Hepatocyte (in vitro differentiated cells): ENCODE data around the gene CDH26. TPM values are rescaled to one million over a fixed set of nuclear protein-coding genes. Genes with fewer than 3 reads are reported as not detected.

ENCODE experiments used
- DNase-seq: peaks from one replicate; pipeline ENCODE4 v3.0.0-alpha.2; 2016; ENCODE audit warnings: low spot score
- H2AFZ ChIP-seq: fragments of 200-600 bp; sonication (generic); 2 replicates; pipeline ENCODE4 v1.6.0; 2016; ENCODE audit warnings: antibody characterized with exemption, mild to moderate bottlenecking
- H3K27ac ChIP-seq: fragments of 200-600 bp; sonication (generic); 2 replicates; pipeline ENCODE4 v1.5.1; 2016; ENCODE audit warnings: mild to moderate bottlenecking
- H3K27me3 ChIP-seq: fragments of 200-600 bp; sonication (generic); 2 replicates; pipeline ENCODE4 v1.6.1; 2016
- H3K36me3 ChIP-seq: fragments of 200-600 bp; sonication (generic); replicated peaks from 2 replicates; pipeline ENCODE4 v1.5.1; 2016; ENCODE audit warnings: low read depth; ENCODE audit not compliant: insufficient read depth
- H3K4me1 ChIP-seq: fragments of 200-600 bp; sonication (generic); 2 replicates; pipeline ENCODE4 v1.5.1; 2016; ENCODE audit warnings: mild to moderate bottlenecking, moderate library complexity; ENCODE audit not compliant: insufficient read depth
- H3K4me2 ChIP-seq: fragments of 200-600 bp; sonication (generic); 2 replicates; pipeline ENCODE4 v1.6.0; 2016
- H3K4me3 ChIP-seq: fragments of 200-600 bp; sonication (generic); 2 replicates; pipeline ENCODE4 v1.5.1; 2016; ENCODE audit warnings: mild to moderate bottlenecking
- H3K79me2 ChIP-seq: fragments of 200-600 bp; sonication (generic); 2 replicates; pipeline ENCODE4 v1.6.0; 2017; ENCODE audit warnings: mild to moderate bottlenecking
- H3K9me2 ChIP-seq: fragments of 200-600 bp; sonication (generic); replicated peaks from 2 replicates; pipeline ENCODE4 v1.6.0; 2017; ENCODE audit warnings: mild to moderate bottlenecking; ENCODE audit not compliant: insufficient read depth
- H3K9me3 ChIP-seq: fragments of 200-600 bp; sonication (generic); 2 replicates; pipeline ENCODE4 v1.5.1; 2016; ENCODE audit warnings: low read depth, mild to moderate bottlenecking
- H4K20me1 ChIP-seq: fragments of 200-600 bp; sonication (generic); 2 replicates; pipeline ENCODE4 v1.6.0; 2016; ENCODE audit warnings: mild to moderate bottlenecking; ENCODE audit not compliant: insufficient read depth, poor library complexity, severe bottlenecking
- EZH2 ChIP-seq: fragments of 200-600 bp; sonication (generic); IDR thresholded peaks from 2 replicates; pipeline ENCODE4 v1.6.1; 2016; ENCODE audit warnings: antibody characterized with exemption, mild to moderate bottlenecking, borderline replicate concordance
- EZH2phosphoT487 ChIP-seq: fragments of 200-600 bp; sonication (generic); IDR thresholded peaks from one replicate; pipeline ENCODE4 v1.6.1; 2018; ENCODE audit warnings: antibody characterized with exemption, mild to moderate bottlenecking, low read depth, moderate library complexity; ENCODE audit not compliant: unreplicated experiment, severe bottlenecking
- WGBS: methylation state at CpG from one replicate; pipeline ENCODE4 v1.1.6; 2016; ENCODE audit warnings: low lambda C conversion rate; ENCODE audit errors: missing lambda C conversion rate; 5-methylcytosine and 5-hydroxymethylcytosine counted together
- polyA plus RNA-seq: library from polyadenylated mRNA; unstranded; fragments of >200 nt; fragmentation: Nextera tagmentation; extraction: Ambion mirVana; gene quantifications from 2 replicates; pipeline ENCODE4 v1.2.1, GENCODE V29; 2016
- total RNA-seq: library from RNA; depleted of rRNA; stranded (reverse); fragments of >200 nt; gene quantifications from 2 replicates; pipeline ENCODE4 v1.2.3, GENCODE V29; 2014
- TF ChIP-seq, protein P1 (sequence below): fragments of 200-600 bp; sonication (generic); IDR thresholded peaks from 2 replicates; pipeline ENCODE4 v1.5.1; 2016; ENCODE audit warnings: antibody characterized with exemption, mild to moderate bottlenecking; ENCODE audit not compliant: poor library complexity

Gene CDH26
- total and polyA plus RNA-seq, 2 experiments from 2014 or later: 2.2 to 2.3 TPM

DNA sequence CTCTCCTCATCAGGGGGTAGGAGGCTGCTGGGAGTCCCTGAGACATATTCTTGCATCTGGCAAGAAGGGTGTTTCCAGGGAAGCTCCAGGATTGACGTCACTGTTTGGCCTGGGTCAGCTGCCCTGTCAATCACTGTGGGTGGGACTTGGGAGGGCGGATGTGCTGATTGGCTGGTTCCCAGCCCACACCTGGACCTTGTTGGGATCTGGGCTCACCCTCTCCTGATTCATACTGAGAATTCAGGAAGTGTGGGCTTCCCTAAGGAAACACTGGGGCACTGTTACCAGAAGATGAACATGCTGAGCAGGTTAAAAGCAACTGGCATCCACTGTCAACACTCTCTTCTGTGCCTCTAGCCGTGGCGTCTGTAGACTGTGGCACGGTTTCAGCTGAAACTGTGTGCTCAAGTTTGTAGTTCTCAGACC is 36.5 kb downstream of the CDH26 start:
- TF ChIP-seq, protein P1, sequence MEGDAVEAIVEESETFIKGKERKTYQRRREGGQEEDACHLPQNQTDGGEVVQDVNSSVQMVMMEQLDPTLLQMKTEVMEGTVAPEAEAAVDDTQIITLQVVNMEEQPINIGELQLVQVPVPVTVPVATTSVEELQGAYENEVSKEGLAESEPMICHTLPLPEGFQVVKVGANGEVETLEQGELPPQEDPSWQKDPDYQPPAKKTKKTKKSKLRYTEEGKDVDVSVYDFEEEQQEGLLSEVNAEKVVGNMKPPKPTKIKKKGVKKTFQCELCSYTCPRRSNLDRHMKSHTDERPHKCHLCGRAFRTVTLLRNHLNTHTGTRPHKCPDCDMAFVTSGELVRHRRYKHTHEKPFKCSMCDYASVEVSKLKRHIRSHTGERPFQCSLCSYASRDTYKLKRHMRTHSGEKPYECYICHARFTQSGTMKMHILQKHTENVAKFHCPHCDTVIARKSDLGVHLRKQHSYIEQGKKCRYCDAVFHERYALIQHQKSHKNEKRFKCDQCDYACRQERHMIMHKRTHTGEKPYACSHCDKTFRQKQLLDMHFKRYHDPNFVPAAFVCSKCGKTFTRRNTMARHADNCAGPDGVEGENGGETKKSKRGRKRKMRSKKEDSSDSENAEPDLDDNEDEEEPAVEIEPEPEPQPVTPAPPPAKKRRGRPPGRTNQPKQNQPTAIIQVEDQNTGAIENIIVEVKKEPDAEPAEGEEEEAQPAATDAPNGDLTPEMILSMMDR: no peak
- TF ChIP-seq EZH2 (no peak), EZH2phosphoT487 (no peak)
- DNase-seq: peak; percentile 72
- H3K9me2 ChIP-seq: no peaks in the 10 kb centered on the region
- 59% methylated on average over 5 of the region's 5 CpGs for WGBS
- H3K9me3 ChIP-seq: no peaks in the 10 kb centered on the region
- H3K27me3 ChIP-seq: no peaks in the 10 kb centered on the region
- H3K27ac ChIP-seq: peak overlapping the region; percentile 31
- H3K36me3 ChIP-seq: no peaks in the 10 kb centered on the region
- H2AFZ ChIP-seq: peak overlapping the region; percentile 33
- no peaks in the 10 kb centered on the region for H3K79me2 ChIP-seq
- H3K4me2 ChIP-seq: peak overlapping the region; percentile 74
- H3K4me3 ChIP-seq: no peak overlapping the region
- peaks cover 5% of the 10 kb centered on the region for H3K4me1 ChIP-seq
- no peaks in the 10 kb centered on the region for H4K20me1 ChIP-seq

- Histone ChIP-seq H3K27ac (no peak overlapping the region), H3K4me3 (no peak overlapping the region), H3K36me3 (no peaks in the 10 kb centered on the region), H3K9me3 (no peaks in the 10 kb centered on the region), H3K4me2 (no peak overlapping the region), H2AFZ (no peak overlapping the region), H3K79me2 (no peaks in the 10 kb centered on the region), H3K27me3 (no peaks in the 10 kb centered on the region), H3K9me2 (no peaks in the 10 kb centered on the region), H4K20me1 (no peaks in the 10 kb centered on the region), H3K4me1 (peaks cover 5% of the 10 kb centered on the region)
- DNase-seq: no peak
- no peak for TF ChIP-seq EZH2
- 75% methylated on average over 1 of the region's 1 CpG for WGBS
Measured at GRCh38 chr20:59996108-59996507, 37.9 kb downstream of the CDH26 start.

- H3K79me2 ChIP-seq: no peaks in the 10 kb centered on the region
- H3K9me3 ChIP-seq: no peaks in the 10 kb centered on the region
- H3K4me3 ChIP-seq: no peak overlapping the region
- no peaks in the 10 kb centered on the region for H3K9me2 ChIP-seq
- no peaks in the 10 kb centered on the region for H3K27me3 ChIP-seq
- no peaks in the 10 kb centered on the region for H3K36me3 ChIP-seq
- H3K4me2 ChIP-seq: no peak overlapping the region
- 97% methylated on average over 2 of the region's 2 CpGs for WGBS
- no peaks in the 10 kb centered on the region for H4K20me1 ChIP-seq
- TF ChIP-seq EZH2 (no peak), EZH2phosphoT487 (no peak)
- TF ChIP-seq, protein P1: no peak
- peaks cover 5% of the 10 kb centered on the region for H3K4me1 ChIP-seq
- no peak overlapping the region for H2AFZ ChIP-seq
- no peak for DNase-seq
- no peak overlapping the region for H3K27ac ChIP-seq
Measured at GRCh38 chr20:59997896-59998295, 39.7 kb downstream of the CDH26 start.

GRCh38 chr20:59999502-59999901 is 41.3 kb downstream of the CDH26 start:
- H2AFZ ChIP-seq: no peak overlapping the region
- DNase-seq: no peak
- WGBS: 94% methylated on average over 3 of the region's 3 CpGs

More at GRCh38 chr20:59999502-59999901, 41.3 kb downstream of the CDH26 start:
- Histone ChIP-seq H3K4me2 (no peak overlapping the region), H4K20me1 (no peaks in the 10 kb centered on the region), H3K79me2 (no peaks in the 10 kb centered on the region), H3K4me1 (no peaks in the 10 kb centered on the region), H3K27me3 (no peaks in the 10 kb centered on the region), H3K9me2 (no peaks in the 10 kb centered on the region), H3K9me3 (no peaks in the 10 kb centered on the region), H3K36me3 (no peaks in the 10 kb centered on the region), H3K4me3 (no peak overlapping the region), H3K27ac (no peak overlapping the region)
- TF ChIP-seq EZH2phosphoT487 (no peak), EZH2 (no peak)
- TF ChIP-seq, protein P1: no peak
